Breast epithelium (tissue), 4 donors: ENCODE data around the gene PLD4. TPM values are rescaled to one million over a fixed set of nuclear protein-coding genes. Genes with fewer than 3 reads are reported as not detected.

ENCODE experiments used
- DNase-seq, 2 donors: peaks; one replicate each; pipeline ENCODE4 v3.0.0-alpha.2; 2019; ENCODE audit warnings: low spot score in 2 of 2
- H3K27ac ChIP-seq, 2 donors: fragments of 200-600 bp; sonication (generic) in 1 of 2; one replicate each; pipeline ENCODE4 v1.5.1; 2016 to 2019; ENCODE audit warnings: mild to moderate bottlenecking in 1 of 2
- H3K27me3 ChIP-seq, 2 donors: fragments of 200-600 bp; sonication (generic) in 1 of 2; one replicate each; pipeline versions ENCODE4 v1.5.1 to v1.6.0; 2017 to 2019; ENCODE audit warnings: control low read depth in 1 of 2, mild to moderate bottlenecking in 1 of 2
- H3K36me3 ChIP-seq: fragments of 200-600 bp; one replicate; pipeline ENCODE4 v1.5.1; 2019
- H3K4me1 ChIP-seq, 2 donors: fragments of 200-600 bp; sonication (generic); one replicate each; pipeline ENCODE4 v1.5.1; 2016 to 2019; ENCODE audit warnings: control low read depth in 1 of 2
- H3K4me3 ChIP-seq, 3 donors: fragments of 200-600 bp; sonication (generic); 1 replicate in 2 of 3; 2 replicates in 1 of 3; pipeline ENCODE4 v1.5.1; 2016 to 2019; ENCODE audit warnings: mild to moderate bottlenecking in 3 of 3, moderate library complexity in 2 of 3
- H3K9me3 ChIP-seq, 2 donors: fragments of 200-600 bp; sonication (generic) in 1 of 2; one replicate each; pipeline ENCODE4 v1.5.1; 2016 to 2019; ENCODE audit warnings: control low read depth in 1 of 2
- POLR2A ChIP-seq: fragments of 450-650 bp; IDR thresholded peaks from one replicate; pipeline ENCODE4 v1.6.1; 2016; ENCODE audit warnings: antibody characterized with exemption, mild to moderate bottlenecking, moderate library complexity
- POLR2AphosphoS5 ChIP-seq, 3 donors: sonication (generic); formaldehyde crosslinking; IDR thresholded peaks; one replicate each; pipeline ENCODE4 v1.6.1; 2017; ENCODE audit warnings: antibody characterized with exemption in 3 of 3
- intact Hi-C: fragments of 100-400 bp; cut with DNase I; formaldehyde crosslinking; loops from one replicate; pipeline ENCODE4 v1.15.1; 2023; ENCODE audit warnings: low total_unique reads
- total RNA-seq, 3 donors: library from RNA; depleted of rRNA; stranded (reverse); fragments of >200 nt; gene quantifications; one replicate each; pipeline ENCODE4 v1.1.0, GENCODE V29; 2016
- TF ChIP-seq, protein P1 (sequence below), 3 donors: fragments of 450-650 bp; IDR thresholded peaks; one replicate each; pipeline ENCODE4 v1.5.1; 2016 to 2017; ENCODE audit warnings: antibody characterized with exemption in 3 of 3, mild to moderate bottlenecking in 3 of 3, moderate library complexity in 3 of 3

PLD4 gene, protein sequence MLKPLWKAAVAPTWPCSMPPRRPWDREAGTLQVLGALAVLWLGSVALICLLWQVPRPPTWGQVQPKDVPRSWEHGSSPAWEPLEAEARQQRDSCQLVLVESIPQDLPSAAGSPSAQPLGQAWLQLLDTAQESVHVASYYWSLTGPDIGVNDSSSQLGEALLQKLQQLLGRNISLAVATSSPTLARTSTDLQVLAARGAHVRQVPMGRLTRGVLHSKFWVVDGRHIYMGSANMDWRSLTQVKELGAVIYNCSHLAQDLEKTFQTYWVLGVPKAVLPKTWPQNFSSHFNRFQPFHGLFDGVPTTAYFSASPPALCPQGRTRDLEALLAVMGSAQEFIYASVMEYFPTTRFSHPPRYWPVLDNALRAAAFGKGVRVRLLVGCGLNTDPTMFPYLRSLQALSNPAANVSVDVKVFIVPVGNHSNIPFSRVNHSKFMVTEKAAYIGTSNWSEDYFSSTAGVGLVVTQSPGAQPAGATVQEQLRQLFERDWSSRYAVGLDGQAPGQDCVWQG
- 1 to 10 TPM in 1 of 3 donors, under 1 TPM in 1, not detected in 1; 0.33 to 4.0 TPM for total RNA-seq

DNA sequence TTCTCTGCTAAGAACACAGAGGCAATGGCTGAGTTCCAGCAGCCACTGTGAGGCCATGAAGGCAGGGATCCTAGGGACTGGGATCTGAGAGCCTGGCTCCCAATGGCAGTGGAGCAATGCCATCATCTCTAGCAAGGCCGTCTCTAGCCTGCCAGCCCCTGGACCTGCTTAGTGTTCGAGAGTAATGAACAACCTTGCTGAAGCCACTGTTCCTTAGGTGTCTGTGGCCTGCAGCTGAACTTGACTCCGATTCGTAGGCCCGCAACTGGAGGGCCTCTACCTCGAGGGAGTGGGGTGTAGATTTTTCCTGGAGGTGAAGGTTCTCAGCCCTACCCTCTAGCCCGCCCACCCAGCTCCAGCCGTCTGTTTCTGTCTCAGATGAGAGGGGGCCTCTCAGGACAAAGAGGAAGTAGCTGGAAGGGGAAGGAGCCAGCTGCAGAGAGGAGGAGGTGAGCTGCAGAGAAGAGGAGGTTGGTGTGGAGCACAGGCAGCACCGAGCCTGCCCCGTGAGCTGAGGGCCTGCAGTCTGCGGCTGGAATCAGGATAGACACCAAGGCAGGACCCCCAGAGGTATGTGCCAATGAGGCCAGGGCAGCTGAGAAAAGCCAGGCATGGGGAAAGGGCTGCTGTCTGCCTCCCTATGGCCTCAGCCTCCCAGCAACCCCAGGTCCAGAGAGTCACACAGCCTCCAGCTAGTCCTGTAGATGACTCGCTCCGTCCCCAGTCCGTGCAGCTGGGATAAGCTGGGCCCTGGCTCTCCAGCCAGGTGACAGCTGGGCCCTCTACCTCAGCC, at the start of gene PLD4:
Gene PLD4 (plus strand): TSS at position 459 of the 793 bp plus-strand sequence. CDS start 2,262 bp downstream, outside the sequence.
- intact Hi-C loops = no loop called here
- H3K36me3 ChIP-seq = no peaks in the 10 kb centered on the region
- no peak for DNase-seq
- no peak within 1 kb of the TSS for H3K4me3 ChIP-seq
- H3K9me3 ChIP-seq = peaks cover 0 to 7% of the 10 kb centered on the region in 2 donors
- H3K27me3 ChIP-seq = no peaks in the 10 kb centered on the region
- H3K27ac ChIP-seq = no peak within 1 kb of the TSS
- no peaks in the 10 kb centered on the region for H3K4me1 ChIP-seq
- TF ChIP-seq POLR2AphosphoS5 (IDR thresholded peaks at IDR 0.05) (no peak), POLR2A (no peak)
- TF ChIP-seq, protein P1, sequence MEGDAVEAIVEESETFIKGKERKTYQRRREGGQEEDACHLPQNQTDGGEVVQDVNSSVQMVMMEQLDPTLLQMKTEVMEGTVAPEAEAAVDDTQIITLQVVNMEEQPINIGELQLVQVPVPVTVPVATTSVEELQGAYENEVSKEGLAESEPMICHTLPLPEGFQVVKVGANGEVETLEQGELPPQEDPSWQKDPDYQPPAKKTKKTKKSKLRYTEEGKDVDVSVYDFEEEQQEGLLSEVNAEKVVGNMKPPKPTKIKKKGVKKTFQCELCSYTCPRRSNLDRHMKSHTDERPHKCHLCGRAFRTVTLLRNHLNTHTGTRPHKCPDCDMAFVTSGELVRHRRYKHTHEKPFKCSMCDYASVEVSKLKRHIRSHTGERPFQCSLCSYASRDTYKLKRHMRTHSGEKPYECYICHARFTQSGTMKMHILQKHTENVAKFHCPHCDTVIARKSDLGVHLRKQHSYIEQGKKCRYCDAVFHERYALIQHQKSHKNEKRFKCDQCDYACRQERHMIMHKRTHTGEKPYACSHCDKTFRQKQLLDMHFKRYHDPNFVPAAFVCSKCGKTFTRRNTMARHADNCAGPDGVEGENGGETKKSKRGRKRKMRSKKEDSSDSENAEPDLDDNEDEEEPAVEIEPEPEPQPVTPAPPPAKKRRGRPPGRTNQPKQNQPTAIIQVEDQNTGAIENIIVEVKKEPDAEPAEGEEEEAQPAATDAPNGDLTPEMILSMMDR (IDR thresholded peaks at IDR 0.05) = no peak

DNA sequence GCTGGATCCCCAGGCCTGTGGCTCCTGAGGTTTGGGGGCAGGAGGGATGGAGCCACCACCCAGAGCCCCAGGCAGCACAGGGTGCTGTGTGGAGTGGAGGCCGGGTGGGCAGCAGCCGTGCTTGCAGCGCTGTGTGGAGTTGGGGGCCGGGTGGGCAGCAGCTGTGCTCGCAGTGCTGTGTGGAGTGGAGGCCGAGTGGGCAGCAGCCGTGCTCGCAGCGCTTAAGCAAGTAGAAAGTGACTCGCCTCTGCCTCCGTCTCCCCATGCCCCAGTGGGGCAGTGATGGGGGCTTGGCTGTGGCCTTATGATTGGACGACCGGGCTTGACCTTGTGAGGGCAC, 49.3 kb upstream of the PLD4 start:
- TF ChIP-seq, protein P1 (IDR thresholded peaks at IDR 0.05) = no peak
- TF ChIP-seq POLR2AphosphoS5 (IDR thresholded peaks at IDR 0.05) = no peak
- TF ChIP-seq POLR2A = no peak
- Histone ChIP-seq H3K4me1 (no peaks in the 10 kb centered on the region), H3K27ac (peak overlapping the region in 1 of 2 donors; percentile 2), H3K27me3 (no peaks in the 10 kb centered on the region), H3K9me3 (no peaks in the 10 kb centered on the region), H3K4me3 (no peak overlapping the region), H3K36me3 (no peaks in the 10 kb centered on the region)
- intact Hi-C loops = no loop called here
- no peak for DNase-seq

DNA sequence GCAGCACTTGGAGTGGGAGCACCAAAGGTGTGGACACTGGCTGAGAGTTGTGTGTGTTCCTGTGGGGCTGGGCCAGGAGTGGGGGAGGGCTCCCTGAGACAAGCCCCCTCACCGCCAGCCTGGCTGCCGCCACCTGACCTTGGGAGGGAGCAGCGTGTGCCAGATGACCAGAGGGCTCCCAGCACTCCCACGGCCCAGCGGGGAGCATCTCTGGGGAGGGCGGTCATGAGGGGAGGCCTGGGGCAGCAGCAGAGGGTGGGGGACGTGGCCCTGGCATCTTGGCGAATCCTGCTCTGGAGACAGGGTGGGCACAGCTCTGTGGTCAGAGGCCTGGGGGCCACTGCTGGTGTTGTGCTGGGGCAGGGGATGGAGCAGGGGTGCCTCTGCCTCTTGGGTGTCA, 48.9 kb upstream of the PLD4 start:
- Histone ChIP-seq H3K4me1 (no peaks in the 10 kb centered on the region), H3K27ac (no peak overlapping the region), H3K27me3 (no peaks in the 10 kb centered on the region), H3K4me3 (no peak overlapping the region), H3K36me3 (no peaks in the 10 kb centered on the region), H3K9me3 (no peaks in the 10 kb centered on the region)
- no peak for TF ChIP-seq POLR2AphosphoS5 (IDR thresholded peaks at IDR 0.05)
- TF ChIP-seq, protein P1 (IDR thresholded peaks at IDR 0.05) = no peak
- TF ChIP-seq POLR2A = no peak
- intact Hi-C loops = no loop called here
- DNase-seq = no peak

DNA sequence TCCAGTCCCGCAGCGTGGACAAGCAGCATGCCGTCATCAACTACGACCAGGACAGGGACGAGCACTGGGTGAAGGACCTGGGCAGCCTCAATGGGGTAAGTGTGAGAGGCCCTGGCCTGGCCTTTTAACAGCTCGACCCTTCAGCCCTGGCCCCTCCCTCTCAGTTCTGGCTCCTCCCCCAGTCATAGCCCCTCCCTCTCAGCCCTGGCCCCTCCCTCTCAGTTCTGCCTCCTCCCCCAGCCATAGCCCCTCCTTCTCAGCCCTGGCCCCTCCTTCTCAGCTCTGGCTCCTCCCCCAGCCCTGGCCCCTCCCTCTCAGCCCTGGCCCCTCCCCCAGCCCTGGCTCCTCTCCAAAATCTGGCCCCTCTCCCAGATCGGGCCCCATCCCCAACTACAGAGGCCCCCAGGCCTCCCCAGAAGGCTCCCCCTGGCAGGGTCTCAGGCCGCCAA, 48.4 kb upstream of the PLD4 start:
- H3K4me3 ChIP-seq = no peak overlapping the region

More for the DNA sequence above, 48.4 kb upstream of the PLD4 start:
- no peaks in the 10 kb centered on the region for H3K36me3 ChIP-seq
- no peak overlapping the region for H3K27ac ChIP-seq
- H3K27me3 ChIP-seq = no peaks in the 10 kb centered on the region
- intact Hi-C loops = no loop called here
- H3K4me1 ChIP-seq = no peaks in the 10 kb centered on the region
- TF ChIP-seq POLR2A (no peak), POLR2AphosphoS5 (IDR thresholded peaks at IDR 0.05) (no peak)
- TF ChIP-seq, protein P1 (IDR thresholded peaks at IDR 0.05) = no peak
- H3K9me3 ChIP-seq = no peaks in the 10 kb centered on the region
- no peak for DNase-seq
